Muscle of back (tissue), 11 donors: Measurements from ENCODE around the gene USH1G. TPM values are rescaled to one million over a fixed set of nuclear protein-coding genes. Genes with fewer than 3 reads are reported as not detected.
A peak's percentile ranks its signal among the peaks of the same experiment; 100 is the strongest.
"Not testable (repeated sequence)": the region's sequence is repeated elsewhere in the genome, so short reads cannot be mapped to it uniquely, and the experiment has no call there.

Experiments
- DNase-seq, 3 donors: peaks; one replicate each; pipeline versions ENCODE4 v3.0.0 to v3.0.0-alpha.2; 2013
- polyA plus RNA-seq, 10 donors: library from polyadenylated mRNA; unstranded; fragments of 120-200 nt; gene quantifications; one replicate each; pipeline ENCODE4 v1.2.1, GENCODE V29; 2013; ENCODE audit not compliant: insufficient read length in 10 of 10

USH1G gene
- polyA plus RNA-seq, 10 donors: 0.04 to 0.69 (median 0.30) TPM; not detected in 7

DNA sequence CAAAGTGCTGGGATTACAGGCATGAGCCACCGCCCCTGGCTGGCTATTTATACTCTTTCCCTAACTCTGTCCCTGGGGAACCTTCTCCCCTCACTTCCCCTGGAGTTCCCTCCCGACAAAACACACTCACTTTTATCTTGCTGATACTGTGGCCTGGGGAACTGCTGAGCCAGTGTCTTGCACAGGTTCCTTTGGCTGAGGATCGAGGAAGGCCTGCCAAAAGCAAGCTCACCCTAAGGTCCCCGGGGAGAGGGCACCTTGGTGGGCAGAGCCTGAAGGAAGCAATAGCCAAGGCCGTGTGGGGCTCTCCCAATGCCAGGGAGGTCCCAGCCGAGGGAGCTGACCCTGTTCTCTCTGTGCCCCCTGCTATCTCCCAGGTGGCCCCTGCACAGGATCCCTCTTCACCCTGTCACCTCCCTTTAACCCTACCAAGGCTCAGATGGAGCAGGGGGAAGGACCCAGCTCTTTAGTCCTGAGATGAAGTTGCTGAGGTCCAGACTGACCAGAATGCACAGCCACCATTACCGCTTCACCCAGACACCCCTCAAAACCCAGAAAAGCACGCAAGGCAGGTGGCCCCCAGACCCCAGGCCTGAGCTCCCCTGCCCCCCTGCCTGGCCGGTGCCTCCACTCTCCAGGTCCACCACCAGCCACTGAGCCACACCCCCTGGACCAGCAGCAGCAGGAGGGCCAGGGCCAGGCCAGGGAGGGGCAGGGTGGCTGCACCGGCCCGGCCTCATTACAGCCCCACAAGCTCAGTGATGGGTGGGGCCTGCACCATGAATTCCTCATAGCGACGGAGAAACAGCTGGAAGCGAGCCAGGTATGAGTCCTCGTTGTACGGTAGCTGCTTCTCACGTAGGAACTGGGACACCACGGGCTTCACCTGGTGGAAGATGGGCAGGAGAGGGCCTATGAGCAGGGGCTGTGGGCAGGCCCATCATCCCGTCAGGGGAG lies 45.2 kb downstream of the USH1G start:
- no peak for DNase-seq

DNA sequence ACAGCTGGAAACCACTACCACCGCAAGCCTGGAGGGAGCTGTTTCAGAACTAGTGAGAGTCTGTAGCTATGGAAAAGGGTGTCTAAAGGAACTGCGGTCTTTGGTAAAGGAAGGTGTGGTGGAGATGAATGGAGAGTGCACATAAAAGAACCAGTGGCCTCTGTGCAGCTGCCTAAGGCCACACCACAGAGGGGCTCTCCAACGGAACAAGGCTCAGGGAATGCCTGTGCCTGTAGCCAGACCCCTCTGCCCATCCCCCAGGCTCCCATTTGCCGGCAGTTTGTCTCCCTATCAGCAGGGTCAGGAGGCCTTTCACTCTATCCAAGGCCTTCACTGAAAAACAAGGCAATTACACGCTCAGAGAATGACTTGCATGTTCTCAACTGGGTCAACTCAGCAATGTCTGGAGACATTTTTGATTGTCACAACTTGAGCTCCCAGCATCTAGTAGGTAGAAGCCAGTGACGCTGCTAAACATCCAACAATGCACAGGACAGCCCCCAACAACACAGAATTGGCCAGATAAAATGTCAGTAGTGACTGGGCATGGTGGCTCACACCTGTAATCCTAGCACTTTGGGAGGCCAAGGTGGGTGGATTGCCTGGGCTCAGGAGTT lies 47.0 kb downstream of the USH1G start:
- DNase-seq: no peak

DNA sequence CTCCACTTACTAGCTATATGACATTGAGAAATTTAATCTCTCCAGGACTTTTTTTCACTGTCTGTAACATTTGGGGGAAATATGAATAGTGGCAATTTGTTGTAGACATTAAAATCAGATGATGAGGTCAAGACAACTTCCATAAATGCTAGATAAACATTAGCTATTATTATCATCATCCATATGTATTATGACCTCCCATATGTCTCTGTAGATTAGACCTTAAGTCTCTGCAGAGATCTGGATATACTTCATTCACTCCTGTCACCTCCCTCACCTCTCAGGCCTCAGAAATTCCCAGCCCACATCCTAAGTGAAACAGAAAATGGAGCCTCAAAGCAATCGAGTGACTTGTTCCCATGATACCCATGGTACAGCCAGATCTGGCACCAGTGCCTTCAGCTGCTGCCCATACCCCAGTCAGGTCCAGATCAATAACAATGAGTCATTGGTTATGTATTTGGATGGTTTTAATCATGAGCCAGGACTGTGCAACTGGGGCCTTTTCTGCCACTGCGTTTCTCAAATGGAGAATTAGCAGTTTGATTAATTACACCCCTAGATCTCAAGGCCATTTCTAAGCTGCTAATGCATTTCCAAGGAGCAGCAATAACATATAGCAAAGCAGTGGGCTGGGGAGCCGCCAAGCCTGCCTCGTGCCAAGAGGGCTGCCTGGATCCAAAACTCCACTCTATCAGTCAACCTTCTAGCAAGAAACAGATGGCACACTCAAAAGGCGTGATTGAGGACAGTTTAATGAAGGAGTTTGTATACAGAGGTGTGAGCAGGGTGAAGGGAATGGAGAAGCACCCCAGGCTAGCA lies 47.7 kb downstream of the USH1G start:
- no peak for DNase-seq

DNA sequence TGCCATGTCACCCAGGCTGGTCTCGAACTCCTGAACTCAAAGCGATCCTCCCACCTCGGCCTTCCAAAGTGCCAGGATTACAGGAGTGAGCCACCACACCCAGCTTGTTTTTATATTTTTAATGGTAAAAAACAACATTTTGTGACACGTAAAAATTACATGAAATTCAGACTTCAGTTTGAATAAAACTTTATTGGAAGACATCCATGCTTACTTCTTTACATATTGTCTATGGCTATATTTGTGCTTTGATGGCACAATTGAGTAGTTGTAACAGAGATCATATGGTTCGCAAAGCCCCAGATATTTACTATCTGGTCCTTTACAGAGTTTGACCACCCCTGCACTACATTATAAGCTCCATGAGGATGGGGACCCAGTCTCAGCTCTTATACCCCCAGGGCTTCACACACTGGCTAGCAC lies 48.4 kb downstream of the USH1G start:
- DNase-seq: no peak

DNA sequence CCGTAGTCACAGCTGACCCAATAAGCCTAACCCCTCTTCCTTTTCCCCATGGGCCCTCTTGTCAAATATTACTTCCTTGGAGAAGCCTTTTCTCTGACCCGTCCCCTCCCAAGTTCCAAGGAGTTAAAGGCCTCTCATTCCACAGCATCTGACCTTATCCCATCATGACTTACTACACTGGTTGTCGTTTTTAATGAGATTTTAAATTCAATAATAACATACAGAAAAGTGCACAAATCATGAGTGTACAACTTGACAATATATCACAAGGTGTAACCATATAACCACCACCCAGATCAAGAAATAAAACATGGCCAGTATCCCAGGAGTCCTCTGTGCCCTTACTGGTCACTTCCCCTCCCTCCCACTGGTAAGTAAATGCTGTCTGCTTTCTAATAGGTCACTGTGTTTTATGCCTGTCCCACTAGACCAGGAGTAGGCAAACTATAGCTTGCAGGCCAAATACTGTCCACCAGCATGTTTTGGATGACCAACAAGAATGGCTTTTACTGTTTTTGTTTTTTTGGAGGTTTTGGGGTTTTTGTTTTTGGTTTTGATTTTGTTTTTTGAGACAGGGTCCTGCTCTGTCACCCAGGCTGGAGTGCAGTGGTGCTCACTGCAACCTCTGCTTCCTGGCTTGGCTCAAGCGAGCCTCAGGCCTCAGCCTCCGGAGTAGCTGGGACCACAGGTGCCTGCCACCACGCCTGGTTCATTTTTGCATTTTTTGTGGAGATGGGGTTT lies 49.0 kb downstream of the USH1G start:
- DNase-seq: no peak

DNA sequence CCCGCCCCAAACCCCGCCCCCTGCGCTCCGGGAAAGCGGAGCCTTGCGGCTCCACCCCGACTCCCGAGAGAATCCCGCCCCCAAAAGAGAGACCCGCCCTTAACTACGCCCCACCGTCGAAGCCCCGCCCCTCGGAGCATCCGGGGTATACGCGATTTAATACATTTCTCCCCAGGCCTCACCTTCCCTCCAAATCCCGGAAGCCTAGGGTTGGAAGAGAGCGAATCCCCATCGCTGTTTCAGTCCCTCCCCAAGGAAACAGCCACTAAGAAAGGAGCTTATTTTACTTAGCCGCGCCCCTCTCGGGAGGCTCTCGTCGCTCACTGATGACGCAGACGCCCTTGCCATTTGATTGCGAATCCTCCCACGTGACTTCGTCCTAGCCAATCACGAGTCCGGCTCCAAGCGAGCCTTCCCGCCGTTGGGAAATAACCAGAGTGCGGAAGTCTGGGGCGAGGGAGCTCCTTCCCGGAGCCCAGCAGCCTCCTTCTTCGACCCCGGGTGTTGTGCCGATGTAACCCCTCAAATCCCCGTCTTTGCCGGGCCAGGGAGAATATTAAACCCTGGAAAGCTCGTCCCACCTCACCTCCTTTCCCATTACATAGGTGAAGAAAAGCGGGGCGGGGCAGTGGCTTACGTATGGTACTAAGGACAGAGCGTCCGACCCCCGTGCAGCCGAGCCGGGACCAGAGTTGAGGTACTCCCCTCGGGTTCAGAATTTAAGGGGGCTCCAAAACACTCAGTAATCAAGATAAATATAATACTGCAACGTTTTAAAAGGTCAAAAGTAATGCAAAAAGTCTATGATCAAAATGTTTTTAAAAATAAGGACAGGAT lies 49.8 kb downstream of the USH1G start:
- DNase-seq: peak; percentile 100

DNA sequence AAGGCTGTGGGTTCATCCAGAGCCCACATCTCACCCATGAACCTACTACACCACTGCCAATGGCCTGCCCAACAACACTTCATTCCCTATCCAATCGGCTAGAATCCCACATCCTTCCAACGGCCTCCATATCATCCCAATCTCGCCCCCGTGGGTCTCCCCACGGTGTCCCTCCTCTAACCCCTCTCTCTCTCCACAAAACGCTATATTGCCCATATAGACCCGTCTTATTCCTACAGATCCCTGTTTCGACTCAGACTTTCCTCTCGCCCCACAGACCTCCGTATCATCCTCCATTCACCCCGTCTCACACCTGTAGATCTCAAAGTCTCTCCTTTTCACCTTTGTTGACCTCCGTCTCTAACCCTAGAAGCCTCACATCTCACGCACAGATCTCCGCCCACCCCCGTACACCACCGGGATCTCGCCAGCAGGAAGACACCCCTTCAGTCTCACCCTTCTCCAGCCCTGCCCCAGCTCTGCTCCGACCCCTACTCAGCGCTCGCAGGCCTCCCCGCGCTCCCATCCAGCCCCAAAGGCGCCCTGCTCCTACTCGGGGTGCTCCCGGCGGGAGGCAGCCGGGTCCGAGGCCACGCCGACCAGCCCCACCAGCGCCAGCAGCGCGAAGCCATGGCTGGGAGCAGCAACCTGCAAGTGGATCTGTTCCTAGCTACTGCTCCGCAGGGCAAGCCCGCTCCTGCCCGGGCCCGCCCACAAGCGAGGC lies 50.6 kb downstream of the USH1G start, which contains the start of gene FDXR:
TSS of gene FDXR (minus strand) at position 682 of the 724 bp plus-strand sequence. CDS start at position 632, 50 bp downstream.
- no peak for DNase-seq

DNA sequence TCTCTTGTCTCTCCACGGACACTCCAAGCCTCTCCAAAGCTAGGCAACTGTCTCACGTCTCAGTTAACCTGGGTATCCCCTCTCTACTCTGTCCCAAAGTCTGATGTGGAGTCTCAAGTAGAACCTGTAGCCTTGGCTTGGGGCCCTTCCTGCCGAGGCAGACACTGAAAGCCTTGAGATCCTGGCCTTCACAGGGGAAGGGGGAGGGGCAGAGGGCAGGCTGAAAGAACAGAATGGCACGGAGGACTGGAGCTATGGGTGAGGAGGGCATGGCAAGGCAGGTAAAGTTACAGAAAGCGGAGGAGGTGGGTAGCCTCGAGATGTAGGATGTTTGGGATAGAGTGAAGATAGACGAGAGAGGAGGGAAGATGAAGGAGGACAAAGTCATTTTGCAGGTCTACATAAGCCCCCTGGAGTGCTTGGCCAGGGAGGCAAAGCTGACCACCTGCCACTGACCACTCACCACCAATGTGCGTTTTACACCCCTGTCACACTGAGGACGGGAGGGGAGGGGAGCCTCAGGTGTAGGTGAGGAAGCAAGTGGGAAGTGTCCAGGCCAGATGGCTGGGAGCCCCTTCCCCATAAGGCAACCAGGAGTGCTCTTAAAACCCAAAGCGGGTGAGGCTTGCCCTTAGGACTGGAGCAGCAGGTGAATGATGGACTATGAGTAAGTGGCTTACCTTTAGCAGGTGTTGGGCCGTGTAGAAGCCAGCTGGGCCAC lies 51.5 kb downstream of the USH1G start:
- DNase-seq: no peak

DNA sequence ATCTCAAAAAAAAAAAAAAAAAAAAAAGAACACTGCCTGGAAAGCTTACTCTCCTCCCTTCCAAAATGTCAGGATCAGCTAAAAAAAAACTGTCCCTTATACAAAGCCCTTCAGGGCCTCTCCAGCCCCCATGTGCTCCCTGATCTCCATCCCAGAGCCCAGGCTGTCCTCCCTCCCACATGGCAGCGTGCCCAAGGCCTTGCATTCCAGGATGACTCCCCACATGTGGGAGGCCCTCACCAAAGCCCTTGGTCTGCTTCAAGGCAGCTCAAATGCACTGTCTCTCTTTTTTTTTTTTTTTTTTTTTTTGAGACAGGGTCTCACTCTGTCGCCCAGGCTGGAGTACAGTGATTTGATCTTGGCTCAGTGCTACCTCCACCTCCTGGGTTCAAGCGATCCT lies 52.5 kb downstream of the USH1G start:
- DNase-seq: peak in 1 of 3 donors; percentile 32

DNA sequence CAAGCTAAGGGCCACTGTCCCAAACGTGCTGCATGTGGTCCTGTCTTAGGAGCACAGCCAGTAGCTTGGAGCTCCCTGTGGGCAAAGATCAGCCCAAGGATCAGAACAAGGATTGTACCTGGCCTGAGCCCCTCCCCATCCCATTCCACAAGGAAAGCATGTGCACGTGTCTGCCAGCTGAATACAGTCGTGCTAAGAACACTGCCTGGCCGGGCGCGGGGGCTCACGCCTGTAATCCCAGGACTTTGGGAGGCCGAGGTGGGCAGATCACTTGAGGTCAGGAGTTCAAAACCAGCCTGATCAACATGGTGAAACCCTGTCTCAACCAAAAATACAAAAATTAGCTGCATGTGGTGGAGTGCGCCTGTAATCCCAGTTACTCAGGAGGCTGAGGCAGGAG lies 53.0 kb downstream of the USH1G start:
- not testable (repeated sequence) for DNase-seq

DNA sequence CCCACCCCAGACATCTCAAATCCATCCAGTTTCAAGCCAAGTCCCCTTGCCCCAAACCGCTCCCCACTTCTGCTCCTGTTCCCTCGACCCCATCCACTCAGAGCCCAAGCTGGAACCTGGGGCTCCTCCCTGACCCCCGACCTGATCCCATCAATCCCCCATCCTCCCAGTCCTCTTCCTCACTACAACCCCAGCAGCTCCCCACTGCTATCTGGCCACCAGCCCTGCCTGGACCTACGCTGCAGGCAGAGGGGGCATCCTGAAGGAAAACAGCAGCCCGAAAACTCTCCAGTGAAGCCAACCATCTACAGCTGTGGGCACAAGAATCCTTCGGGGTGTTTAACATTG lies 54.2 kb downstream of the USH1G start:
- DNase-seq: no peak

DNA sequence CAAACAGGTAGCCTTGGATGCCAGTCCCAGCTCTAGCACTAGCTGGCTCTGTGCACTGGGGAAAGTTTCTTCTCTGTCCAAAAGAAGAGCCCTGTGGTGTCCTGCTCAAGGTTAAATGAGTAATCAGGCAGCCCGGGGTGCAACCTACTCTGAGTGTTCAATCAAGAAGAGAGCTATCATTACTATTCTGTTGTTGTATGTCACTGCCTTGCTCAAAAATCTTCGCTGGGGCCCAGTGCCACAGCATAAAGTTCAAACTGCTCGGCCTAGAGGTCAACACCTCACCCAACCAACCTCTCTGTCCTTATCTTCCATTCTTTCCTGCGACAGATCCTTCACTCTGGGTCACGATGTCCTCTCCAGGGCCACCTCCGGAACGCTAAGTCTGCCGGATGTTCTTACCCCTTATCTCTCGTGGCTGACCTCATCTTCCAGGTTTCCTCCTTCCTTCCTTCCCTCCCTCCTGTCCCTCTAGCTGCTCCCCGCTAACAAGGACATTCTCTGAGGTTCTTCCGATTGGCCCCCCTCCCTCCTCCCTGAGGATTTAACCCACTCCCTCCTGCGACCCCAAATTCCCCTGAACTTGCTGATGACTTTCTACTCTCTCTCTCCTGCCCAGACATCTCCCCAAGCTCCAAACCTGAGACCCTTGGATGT lies 54.7 kb downstream of the USH1G start:
- DNase-seq: no peak

DNA sequence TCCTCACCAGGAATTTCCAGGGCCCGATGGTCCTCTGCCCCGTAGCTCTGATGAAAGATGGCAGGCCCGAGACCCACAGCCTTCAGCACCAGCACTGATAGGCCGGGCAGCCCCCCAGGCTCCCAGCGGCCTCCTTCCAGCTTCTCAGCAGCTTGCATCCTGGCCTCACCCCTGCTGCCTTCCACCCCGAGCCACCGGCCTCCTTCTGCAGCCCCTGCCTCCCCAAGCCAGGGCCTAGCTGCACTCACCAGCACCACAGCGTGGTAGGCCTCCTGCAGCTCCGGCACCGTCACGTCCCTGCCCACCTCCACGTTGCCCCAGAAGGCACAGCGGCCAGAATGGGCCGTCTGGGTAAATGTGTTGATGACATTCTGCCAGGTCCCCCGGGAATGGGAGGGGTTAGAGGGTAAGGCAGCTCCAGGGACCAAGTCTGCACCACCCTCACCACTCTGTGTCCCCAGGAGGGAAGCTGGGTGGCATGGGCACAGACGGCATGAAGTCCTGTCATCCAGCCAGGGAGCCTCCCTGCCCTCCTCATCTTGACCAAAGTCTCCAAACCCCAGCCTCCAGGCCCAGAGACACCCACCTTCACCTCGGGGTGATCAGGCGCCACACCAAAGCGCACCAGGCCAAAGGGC lies 56.7 kb downstream of the USH1G start:
- DNase-seq: no peak

Other genes starting within 250 kb of the USH1G start
- gene CD300LF, start 210.3 kb downstream of the USH1G start, polyA plus RNA-seq: under 1 TPM; 0.16 to 0.65 (median 0.35) TPM
- 1 to 10 TPM in 8 of 10 donors, under 1 TPM in 2; 0.38 to 2.6 (median 1.5) TPM for gene RAB37, start 186.0 kb downstream of the USH1G start, polyA plus RNA-seq
- 10 to 100 TPM in 1 of 10 donors, 1 to 10 TPM in 9; 4.9 to 13.4 (median 8.9) TPM for gene NHERF1, start 174.6 kb downstream of the USH1G start, polyA plus RNA-seq
- 10 to 100 TPM; 28.4 to 40.0 (median 33.4) TPM for gene NAT9, start 146.9 kb downstream of the USH1G start, polyA plus RNA-seq
- 1 to 10 TPM in 5 of 10 donors, under 1 TPM in 5; 0.60 to 1.8 (median 0.99) TPM for gene GRIN2C, start 63.4 kb downstream of the USH1G start, polyA plus RNA-seq
- 1 to 10 TPM; 1.3 to 5.7 (median 2.5) TPM for gene FDXR, start 50.3 kb downstream of the USH1G start, polyA plus RNA-seq
- under 1 TPM in 2 of 10 donors, not detected in 8; 0.24 to 0.84 TPM for gene FADS6, start 29.6 kb downstream of the USH1G start, polyA plus RNA-seq
- gene OTOP2, start 1.0 kb upstream of the USH1G start, polyA plus RNA-seq: not detected
- gene OTOP3, start 12.6 kb upstream of the USH1G start, polyA plus RNA-seq: not detected
- 1 to 10 TPM; 4.6 to 7.6 (median 5.9) TPM for gene HID1, start 49.5 kb upstream of the USH1G start, polyA plus RNA-seq
- 10 to 100 TPM in 2 of 10 donors, 1 to 10 TPM in 8; 5.7 to 10.8 (median 8.0) TPM for gene CDR2L, start 64.4 kb upstream of the USH1G start, polyA plus RNA-seq
- 10 to 100 TPM; 18.8 to 24.7 (median 21.6) TPM for gene MRPL58, start 89.4 kb upstream of the USH1G start, polyA plus RNA-seq
- 100 to 1,000 TPM; 236 to 279 (median 251) TPM for gene ATP5PD, start 123.7 kb upstream of the USH1G start, polyA plus RNA-seq
- 10 to 100 TPM; 20.1 to 24.2 (median 21.4) TPM for gene KCTD2, start 124.0 kb upstream of the USH1G start, polyA plus RNA-seq
- gene SLC16A5, start 164.7 kb upstream of the USH1G start, polyA plus RNA-seq: 10 to 100 TPM in 1 of 10 donors, 1 to 10 TPM in 9; 5.3 to 12.2 (median 7.6) TPM
- gene ARMC7, start 186.7 kb upstream of the USH1G start, polyA plus RNA-seq: 1 to 10 TPM; 4.6 to 7.8 (median 6.6) TPM
- gene NT5C, start 208.5 kb upstream of the USH1G start, polyA plus RNA-seq: 10 to 100 TPM; 30.3 to 42.9 (median 38.6) TPM
- 100 to 1,000 TPM; 146 to 366 (median 269) TPM for gene JPT1, start 231.3 kb upstream of the USH1G start, polyA plus RNA-seq